ENCODE results near the gene ADH1B. TPM values are rescaled to one million over a fixed set of nuclear protein-coding genes. Genes with fewer than 3 reads are reported as not detected.
"Not testable (repeated sequence)": the region's sequence is repeated elsewhere in the genome, so short reads cannot be mapped to it uniquely, and the experiment has no call there.

Gene ADH1B
- total RNA-seq, 1 donor from 2014 or later: 91.9 TPM

GRCh38 chr4:99323756-99324155, 2.6 kb upstream of the ADH1B start:
- Histone ChIP-seq H3K27ac (replicated peaks) (peak overlapping the region; percentile 83), H3K4me3 (no peak overlapping the region), H3K27me3 (ENCODE audit: low read depth) (no peaks in the 10 kb centered on the region), H3K9me3 (replicated peaks) (peaks cover 15% of the 10 kb centered on the region), H3K4me1 (peaks cover 26% of the 10 kb centered on the region), H3K36me3 (no peaks in the 10 kb centered on the region)
- DNase-seq: no peak
- intact Hi-C loops (cut with micrococcal nuclease): no loop called here
- no peak for TF ChIP-seq CTCF (IDR thresholded peaks at IDR 0.05; ENCODE audit: borderline replicate concordance)

GRCh38 chr4:99317811-99318210, 3.4 kb downstream of the ADH1B start:
- H3K4me1 ChIP-seq; H3K36me3 ChIP-seq; H3K9me3 ChIP-seq (replicated peaks); DNase-seq; H3K27me3 ChIP-seq (ENCODE audit: low read depth); intact Hi-C loops (cut with micrococcal nuclease): not testable (repeated sequence)
- H3K4me3 ChIP-seq: peak overlapping the region; percentile 56
- peak overlapping the region; percentile 83 for H3K27ac ChIP-seq (replicated peaks)

- Histone ChIP-seq H3K4me3 (peak overlapping the region; percentile 56), H3K36me3 (peaks cover 8% of the 10 kb centered on the region), H3K27me3 (ENCODE audit: low read depth) (no peaks in the 10 kb centered on the region), H3K4me1 (peaks cover 3% of the 10 kb centered on the region), H3K9me3 (replicated peaks) (no peaks in the 10 kb centered on the region), H3K27ac (replicated peaks) (peak overlapping the region; percentile 83)
- no peak for TF ChIP-seq CTCF (IDR thresholded peaks at IDR 0.05; ENCODE audit: borderline replicate concordance)
- no peak for DNase-seq
- intact Hi-C loops (cut with micrococcal nuclease): no loop called here
Observed at GRCh38 chr4:99317354-99317753, 3.8 kb downstream of the ADH1B start.

- intact Hi-C loops (cut with micrococcal nuclease): no loop called here
- H3K27me3 ChIP-seq (ENCODE audit: low read depth): no peaks in the 10 kb centered on the region
- H3K27ac ChIP-seq (replicated peaks): peak overlapping the region; percentile 83
- H3K9me3 ChIP-seq (replicated peaks): no peaks in the 10 kb centered on the region
- DNase-seq: no peak
- H3K4me3 ChIP-seq: peak overlapping the region; percentile 56
- H3K4me1 ChIP-seq: no peaks in the 10 kb centered on the region
- TF ChIP-seq CTCF (IDR thresholded peaks at IDR 0.05; ENCODE audit: borderline replicate concordance): no peak
- peaks cover 13% of the 10 kb centered on the region for H3K36me3 ChIP-seq
Observed at GRCh38 chr4:99315839-99316238, 5.4 kb downstream of the ADH1B start.

GRCh38 chr4:99314211-99314610, 7.0 kb downstream of the ADH1B start:
- Histone ChIP-seq H3K36me3 (peaks cover 13% of the 10 kb centered on the region), H3K27ac (replicated peaks) (no peak overlapping the region), H3K4me1 (no peaks in the 10 kb centered on the region), H3K27me3 (ENCODE audit: low read depth) (no peaks in the 10 kb centered on the region), H3K9me3 (replicated peaks) (no peaks in the 10 kb centered on the region), H3K4me3 (peak overlapping the region; percentile 56)
- DNase-seq: no peak
- intact Hi-C loops (cut with micrococcal nuclease): no loop called here
- TF ChIP-seq CTCF (IDR thresholded peaks at IDR 0.05; ENCODE audit: borderline replicate concordance): no peak

- no peak for DNase-seq
- intact Hi-C loops (cut with micrococcal nuclease): no loop called here
- TF ChIP-seq CTCF (IDR thresholded peaks at IDR 0.05; ENCODE audit: borderline replicate concordance): no peak
- no peak overlapping the region for H3K4me3 ChIP-seq
- H3K9me3 ChIP-seq (replicated peaks): no peaks in the 10 kb centered on the region
- peaks cover 5% of the 10 kb centered on the region for H3K36me3 ChIP-seq
- H3K27me3 ChIP-seq (ENCODE audit: low read depth): no peaks in the 10 kb centered on the region
- no peaks in the 10 kb centered on the region for H3K4me1 ChIP-seq
- H3K27ac ChIP-seq (replicated peaks): peak overlapping the region; percentile 13
Observed at GRCh38 chr4:99310389-99310788, 10.8 kb downstream of the ADH1B start.

Measured in left ventricle myocardium inferior (tissue), 1 donor.